Ovary (tissue), 3 donors: ENCODE results near the gene BBS9.

Experiments
- CTCF ChIP-seq, 3 donors: fragments of 450-650 bp in 2 of 3; fragments of 200-600 bp in 1 of 3; IDR thresholded peaks; one replicate each; pipeline versions ENCODE4 v1.5.1 to v1.8.0; 2016 to 2022; ENCODE audit warnings: antibody characterized with exemption in 3 of 3, mild to moderate bottlenecking in 1 of 3
- EP300 ChIP-seq: sonication (generic); formaldehyde crosslinking; IDR thresholded peaks from one replicate; pipeline ENCODE4 v1.6.1; 2017; ENCODE audit warnings: antibody characterized with exemption
- donor health status: DM: no; HTN: no; CAD: no.

GRCh38 chr7:33243319-33243881, 114.0 kb downstream of the BBS9 start:
- TF ChIP-seq EP300: no peak
- peak; percentile 39 to 50 (median 50) for TF ChIP-seq CTCF (IDR thresholded peaks at IDR 0.05)
